GM23338 (cell line): ENCODE measurements around the gene CCL4L2. TPM values are rescaled to one million over a fixed set of nuclear protein-coding genes. Genes with fewer than 3 reads are reported as not detected.
A peak's percentile ranks its signal among the peaks of the same experiment; 100 is the strongest.
"Not testable (repeated sequence)": the region's sequence is repeated elsewhere in the genome, so short reads cannot be mapped to it uniquely, and the experiment has no call there.

Experiments used
- ATAC-seq: fragments of 200-7000 bp; cut with Tn5 transposase; 3 replicates; pipeline ENCODE4 v1.9.1; 2020
- DNase-seq: peaks from one replicate; pipeline ENCODE4 v3.0.0-alpha.2; 2015; ENCODE audit warnings: low spot score
- H2AFZ ChIP-seq: fragments of 200-600 bp; sonication (generic); 2 replicates; pipeline ENCODE4 v1.8.0; 2016; ENCODE audit warnings: antibody characterized with exemption, mild to moderate bottlenecking, moderate library complexity
- H3F3A ChIP-seq: fragments of 200-600 bp; sonication (generic); replicated peaks from 2 replicates; pipeline ENCODE4 v1.8.0; 2017; ENCODE audit warnings: antibody characterized with exemption, mixed run types, low read depth
- H3K27ac ChIP-seq: fragments of 200-600 bp; sonication (generic); 2 replicates; pipeline ENCODE4 v1.6.1; 2016; ENCODE audit warnings: low read depth
- H3K27me3 ChIP-seq: fragments of 200-600 bp; sonication (generic); 2 replicates; pipeline ENCODE4 v1.8.0; 2016; ENCODE audit warnings: mild to moderate bottlenecking, mixed run types, moderate library complexity; ENCODE audit not compliant: insufficient read depth
- H3K36me3 ChIP-seq: fragments of 200-600 bp; sonication (generic); 2 replicates; pipeline ENCODE4 v1.8.0; 2016; ENCODE audit warnings: mild to moderate bottlenecking; ENCODE audit not compliant: insufficient read depth
- H3K4me1 ChIP-seq: fragments of 200-600 bp; sonication (generic); 2 replicates; pipeline ENCODE4 v1.8.0; 2016; ENCODE audit warnings: mild to moderate bottlenecking, moderate library complexity; ENCODE audit not compliant: insufficient read depth
- H3K4me2 ChIP-seq: fragments of 200-600 bp; sonication (generic); 2 replicates; pipeline ENCODE4 v1.7.1; 2017; ENCODE audit warnings: mixed run types
- H3K4me3 ChIP-seq: fragments of 200-600 bp; sonication (generic); 2 replicates; pipeline ENCODE4 v1.6.1; 2016; ENCODE audit warnings: mixed run types
- H3K79me2 ChIP-seq: fragments of 200-600 bp; sonication (generic); replicated peaks from 2 replicates; pipeline ENCODE4 v1.8.0; 2017; ENCODE audit warnings: mild to moderate bottlenecking; ENCODE audit not compliant: insufficient read depth
- H3K9me2 ChIP-seq: fragments of 200-600 bp; sonication (generic); 2 replicates; pipeline ENCODE4 v1.8.0; 2017; ENCODE audit not compliant: insufficient read depth
- H4K20me1 ChIP-seq: fragments of 200-600 bp; sonication (generic); replicated peaks from 2 replicates; pipeline ENCODE4 v1.8.0; 2017; ENCODE audit warnings: mild to moderate bottlenecking; ENCODE audit not compliant: insufficient read depth
- H3K27ac Mint-ChIP-seq: 2 replicates; pipeline ENCODE4 v1.8.0; 2020; ENCODE audit warnings: inconsistent platforms, mild to moderate bottlenecking, moderate library complexity, mixed read lengths
- H3K27me3 Mint-ChIP-seq: 3 replicates; pipeline ENCODE4 v1.8.0; 2022; ENCODE audit warnings: low read depth, mild to moderate bottlenecking, moderate library complexity, mixed read lengths, inconsistent platforms; ENCODE audit not compliant: insufficient read depth, poor library complexity
- H3K36me3 Mint-ChIP-seq: 3 replicates; pipeline ENCODE4 v1.8.0; 2021; ENCODE audit warnings: low read depth, mild to moderate bottlenecking, inconsistent platforms, moderate library complexity, mixed read lengths
- H3K4me1 Mint-ChIP-seq: 3 replicates; pipeline ENCODE4 v1.8.0; 2020; ENCODE audit warnings: mild to moderate bottlenecking, inconsistent platforms, mixed read lengths
- H3K4me3 Mint-ChIP-seq: 3 replicates; pipeline ENCODE4 v1.8.0; 2021; ENCODE audit warnings: moderate library complexity, mild to moderate bottlenecking, inconsistent platforms, mixed read lengths
- H3K9me3 Mint-ChIP-seq: 3 replicates; pipeline ENCODE4 v1.8.0; 2020; ENCODE audit warnings: moderate library complexity, mild to moderate bottlenecking, inconsistent platforms, mixed read lengths
- EZH2phosphoT487 ChIP-seq: fragments of 200-600 bp; sonication (generic); IDR thresholded peaks from one replicate; pipeline ENCODE4 v1.8.1; 2018; ENCODE audit warnings: antibody characterized with exemption; ENCODE audit not compliant: unreplicated experiment
- JUNB ChIP-seq: IDR thresholded peaks from one replicate; pipeline ENCODE4 v1.6.1; 2016; ENCODE audit warnings: antibody characterized with exemption; ENCODE audit not compliant: unreplicated experiment
- STAT1 ChIP-seq: IDR thresholded peaks from one replicate; pipeline ENCODE4 v1.6.1; 2016; ENCODE audit warnings: antibody characterized with exemption; ENCODE audit not compliant: unreplicated experiment
- polyA plus RNA-seq: library from polyadenylated mRNA; unstranded; fragments of >200 nt; fragmentation: Nextera tagmentation; extraction: Ambion mirVana; gene quantifications from 2 replicates; pipeline ENCODE4 v1.2.1, GENCODE V29; 2016
- total RNA-seq: library from RNA; depleted of rRNA; stranded (reverse); fragments of >200 nt; shearing (Covaris generic); gene quantifications from 2 replicates; pipeline ENCODE4 v1.2.3, GENCODE V29; 2014
- TF ChIP-seq, protein P1 (sequence below): fragments of 250-450 bp; sonication (Bioruptor Pico); IDR thresholded peaks from 2 replicates; pipeline ENCODE4 v1.5.0; 2020; ENCODE audit warnings: mild to moderate bottlenecking, moderate library complexity

Gene CCL4L2
- total and polyA plus RNA-seq, 2 experiments from 2014 or later: not detected

DNA sequence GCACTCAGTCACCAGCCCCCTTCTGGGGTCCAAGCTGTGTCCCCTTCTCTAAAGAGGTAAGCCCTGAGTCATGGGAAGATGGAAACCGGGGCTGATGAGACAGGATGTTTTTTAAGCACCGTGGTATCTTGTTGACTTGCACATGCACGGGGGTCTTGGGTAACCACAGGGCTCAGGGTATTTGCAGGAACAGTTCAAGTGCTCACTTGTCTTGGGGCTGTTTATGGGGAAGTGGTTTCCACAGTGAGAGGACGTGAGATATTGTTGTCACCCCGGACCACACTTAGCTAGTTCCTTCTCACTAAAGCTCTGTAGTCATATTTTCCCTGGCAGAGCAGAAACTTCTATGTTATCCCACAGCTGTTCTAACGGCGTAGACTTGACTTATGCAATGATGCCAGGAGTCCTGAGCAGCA lies 22.0 kb upstream of the CCL4L2 start (continued):
- TF ChIP-seq, protein P1, sequence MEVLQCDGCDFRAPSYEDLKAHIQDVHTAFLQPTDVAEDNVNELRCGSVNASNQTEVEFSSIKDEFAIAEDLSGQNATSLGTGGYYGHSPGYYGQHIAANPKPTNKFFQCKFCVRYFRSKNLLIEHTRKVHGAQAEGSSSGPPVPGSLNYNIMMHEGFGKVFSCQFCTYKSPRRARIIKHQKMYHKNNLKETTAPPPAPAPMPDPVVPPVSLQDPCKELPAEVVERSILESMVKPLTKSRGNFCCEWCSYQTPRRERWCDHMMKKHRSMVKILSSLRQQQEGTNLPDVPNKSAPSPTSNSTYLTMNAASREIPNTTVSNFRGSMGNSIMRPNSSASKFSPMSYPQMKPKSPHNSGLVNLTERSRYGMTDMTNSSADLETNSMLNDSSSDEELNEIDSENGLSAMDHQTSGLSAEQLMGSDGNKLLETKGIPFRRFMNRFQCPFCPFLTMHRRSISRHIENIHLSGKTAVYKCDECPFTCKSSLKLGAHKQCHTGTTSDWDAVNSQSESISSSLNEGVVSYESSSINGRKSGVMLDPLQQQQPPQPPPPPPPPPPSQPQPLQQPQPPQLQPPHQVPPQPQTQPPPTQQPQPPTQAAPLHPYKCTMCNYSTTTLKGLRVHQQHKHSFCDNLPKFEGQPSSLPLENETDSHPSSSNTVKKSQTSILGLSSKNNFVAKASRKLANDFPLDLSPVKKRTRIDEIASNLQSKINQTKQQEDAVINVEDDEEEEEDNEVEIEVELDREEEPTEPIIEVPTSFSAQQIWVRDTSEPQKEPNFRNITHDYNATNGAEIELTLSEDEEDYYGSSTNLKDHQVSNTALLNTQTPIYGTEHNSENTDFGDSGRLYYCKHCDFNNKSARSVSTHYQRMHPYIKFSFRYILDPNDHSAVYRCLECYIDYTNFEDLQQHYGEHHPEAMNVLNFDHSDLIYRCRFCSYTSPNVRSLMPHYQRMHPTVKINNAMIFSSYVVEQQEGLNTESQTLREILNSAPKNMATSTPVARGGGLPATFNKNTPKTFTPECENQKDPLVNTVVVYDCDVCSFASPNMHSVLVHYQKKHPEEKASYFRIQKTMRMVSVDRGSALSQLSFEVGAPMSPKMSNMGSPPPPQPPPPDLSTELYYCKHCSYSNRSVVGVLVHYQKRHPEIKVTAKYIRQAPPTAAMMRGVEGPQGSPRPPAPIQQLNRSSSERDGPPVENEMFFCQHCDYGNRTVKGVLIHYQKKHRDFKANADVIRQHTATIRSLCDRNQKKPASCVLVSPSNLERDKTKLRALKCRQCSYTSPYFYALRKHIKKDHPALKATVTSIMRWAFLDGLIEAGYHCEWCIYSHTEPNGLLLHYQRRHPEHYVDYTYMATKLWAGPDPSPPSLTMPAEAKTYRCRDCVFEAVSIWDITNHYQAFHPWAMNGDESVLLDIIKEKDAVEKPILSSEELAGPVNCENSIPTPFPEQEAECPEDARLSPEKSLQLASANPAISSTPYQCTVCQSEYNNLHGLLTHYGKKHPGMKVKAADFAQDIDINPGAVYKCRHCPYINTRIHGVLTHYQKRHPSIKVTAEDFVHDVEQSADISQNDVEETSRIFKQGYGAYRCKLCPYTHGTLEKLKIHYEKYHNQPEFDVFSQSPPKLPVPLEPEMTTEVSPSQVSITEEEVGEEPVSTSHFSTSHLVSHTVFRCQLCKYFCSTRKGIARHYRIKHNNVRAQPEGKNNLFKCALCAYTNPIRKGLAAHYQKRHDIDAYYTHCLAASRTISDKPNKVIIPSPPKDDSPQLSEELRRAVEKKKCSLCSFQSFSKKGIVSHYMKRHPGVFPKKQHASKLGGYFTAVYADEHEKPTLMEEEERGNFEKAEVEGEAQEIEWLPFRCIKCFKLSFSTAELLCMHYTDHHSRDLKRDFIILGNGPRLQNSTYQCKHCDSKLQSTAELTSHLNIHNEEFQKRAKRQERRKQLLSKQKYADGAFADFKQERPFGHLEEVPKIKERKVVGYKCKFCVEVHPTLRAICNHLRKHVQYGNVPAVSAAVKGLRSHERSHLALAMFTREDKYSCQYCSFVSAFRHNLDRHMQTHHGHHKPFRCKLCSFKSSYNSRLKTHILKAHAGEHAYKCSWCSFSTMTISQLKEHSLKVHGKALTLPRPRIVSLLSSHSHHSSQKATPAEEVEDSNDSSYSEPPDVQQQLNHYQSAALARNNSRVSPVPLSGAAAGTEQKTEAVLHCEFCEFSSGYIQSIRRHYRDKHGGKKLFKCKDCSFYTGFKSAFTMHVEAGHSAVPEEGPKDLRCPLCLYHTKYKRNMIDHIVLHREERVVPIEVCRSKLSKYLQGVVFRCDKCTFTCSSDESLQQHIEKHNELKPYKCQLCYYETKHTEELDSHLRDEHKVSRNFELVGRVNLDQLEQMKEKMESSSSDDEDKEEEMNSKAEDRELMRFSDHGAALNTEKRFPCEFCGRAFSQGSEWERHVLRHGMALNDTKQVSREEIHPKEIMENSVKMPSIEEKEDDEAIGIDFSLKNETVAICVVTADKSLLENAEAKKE (CRISPR knock-in tag): no peak
- TF ChIP-seq JUNB: no peak
- TF ChIP-seq STAT1: no peak
- TF ChIP-seq EZH2phosphoT487: no peak

DNA sequence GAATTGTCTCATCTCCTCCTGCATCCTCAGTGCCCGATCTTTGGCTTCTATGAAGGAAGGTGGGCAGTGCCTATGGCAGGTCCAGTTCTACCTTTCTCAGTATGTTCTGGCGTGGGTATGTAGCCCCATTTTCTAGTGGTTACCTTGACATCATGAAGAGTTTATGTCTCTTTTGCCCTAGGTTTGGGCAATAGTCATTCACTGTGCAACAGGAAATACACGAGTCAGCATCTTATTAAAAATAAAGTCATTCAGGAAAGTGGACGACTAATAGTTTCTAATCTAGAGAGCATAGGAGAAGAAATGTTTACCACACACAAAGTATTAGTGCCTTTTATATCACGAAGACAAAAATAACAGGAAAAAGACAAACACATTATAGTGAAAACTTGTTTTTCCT lies 20.9 kb upstream of the CCL4L2 start:
- not testable (repeated sequence) for H3K27me3 ChIP-seq, H3K4me1 Mint-ChIP-seq, H3K27ac ChIP-seq, ATAC-seq, H3K79me2 ChIP-seq, H3K4me3 ChIP-seq, H3K27me3 Mint-ChIP-seq, H3F3A ChIP-seq, H3K4me3 Mint-ChIP-seq, H3K36me3 ChIP-seq, H4K20me1 ChIP-seq, H2AFZ ChIP-seq, H3K4me1 ChIP-seq, H3K9me2 ChIP-seq, H3K36me3 Mint-ChIP-seq, H3K27ac Mint-ChIP-seq, DNase-seq, H3K4me2 ChIP-seq, H3K9me3 Mint-ChIP-seq

DNA sequence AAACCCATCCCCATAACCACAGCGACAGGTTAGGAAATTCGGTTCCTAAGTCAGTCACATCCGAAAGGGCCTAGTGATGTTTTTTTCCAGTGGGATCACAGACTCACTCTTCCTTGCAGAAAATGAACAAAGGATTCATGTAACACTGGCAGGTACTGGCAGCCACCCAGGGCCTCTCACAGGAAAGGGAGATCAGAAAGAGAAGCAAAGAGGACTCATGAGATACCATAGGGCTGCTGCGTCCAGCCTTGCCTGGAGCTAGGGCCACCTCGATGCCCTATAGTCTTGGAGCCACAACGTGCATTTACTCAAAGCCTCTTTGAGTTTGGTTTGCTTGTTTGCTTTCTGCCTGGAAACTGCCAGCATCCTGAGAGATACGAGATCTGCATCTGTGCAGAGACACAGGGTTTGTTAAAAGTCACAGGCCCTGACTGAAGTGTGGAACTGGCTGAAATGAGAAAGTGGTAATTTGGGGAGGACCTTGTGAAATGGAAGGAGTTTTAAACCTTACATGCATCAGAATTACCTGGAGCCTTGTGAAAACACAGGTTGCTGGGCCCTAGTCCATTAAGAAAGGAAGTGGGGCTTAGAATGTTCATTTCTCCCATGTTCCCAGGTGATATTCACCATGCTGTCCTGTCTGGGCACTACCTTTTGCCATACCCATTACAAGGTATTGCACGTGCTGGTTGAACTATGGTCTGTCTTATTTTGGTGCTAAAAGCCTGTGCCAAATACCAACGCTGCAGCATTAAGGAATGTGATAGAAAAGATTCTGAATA lies 20.1 kb upstream of the CCL4L2 start:
- H3K4me3 ChIP-seq, H3K36me3 Mint-ChIP-seq, H4K20me1 ChIP-seq, ATAC-seq, H3K4me2 ChIP-seq, H3K79me2 ChIP-seq, H3K9me2 ChIP-seq, H3F3A ChIP-seq, H3K27me3 Mint-ChIP-seq, H3K4me3 Mint-ChIP-seq, H3K9me3 Mint-ChIP-seq, H3K27ac Mint-ChIP-seq, H3K27ac ChIP-seq, H3K4me1 ChIP-seq, H3K36me3 ChIP-seq, DNase-seq, H3K27me3 ChIP-seq: not testable (repeated sequence)
- H2AFZ ChIP-seq: peak overlapping the region; percentile 56; the same call in 1 of the 2 replicates
- peaks cover 12% of the 10 kb centered on the region for H3K4me1 Mint-ChIP-seq
